Measurements from ENCODE around the gene DCAF5. TPM values are rescaled to one million over a fixed set of nuclear protein-coding genes. Genes with fewer than 3 reads are reported as not detected.

Gene DCAF5, protein sequence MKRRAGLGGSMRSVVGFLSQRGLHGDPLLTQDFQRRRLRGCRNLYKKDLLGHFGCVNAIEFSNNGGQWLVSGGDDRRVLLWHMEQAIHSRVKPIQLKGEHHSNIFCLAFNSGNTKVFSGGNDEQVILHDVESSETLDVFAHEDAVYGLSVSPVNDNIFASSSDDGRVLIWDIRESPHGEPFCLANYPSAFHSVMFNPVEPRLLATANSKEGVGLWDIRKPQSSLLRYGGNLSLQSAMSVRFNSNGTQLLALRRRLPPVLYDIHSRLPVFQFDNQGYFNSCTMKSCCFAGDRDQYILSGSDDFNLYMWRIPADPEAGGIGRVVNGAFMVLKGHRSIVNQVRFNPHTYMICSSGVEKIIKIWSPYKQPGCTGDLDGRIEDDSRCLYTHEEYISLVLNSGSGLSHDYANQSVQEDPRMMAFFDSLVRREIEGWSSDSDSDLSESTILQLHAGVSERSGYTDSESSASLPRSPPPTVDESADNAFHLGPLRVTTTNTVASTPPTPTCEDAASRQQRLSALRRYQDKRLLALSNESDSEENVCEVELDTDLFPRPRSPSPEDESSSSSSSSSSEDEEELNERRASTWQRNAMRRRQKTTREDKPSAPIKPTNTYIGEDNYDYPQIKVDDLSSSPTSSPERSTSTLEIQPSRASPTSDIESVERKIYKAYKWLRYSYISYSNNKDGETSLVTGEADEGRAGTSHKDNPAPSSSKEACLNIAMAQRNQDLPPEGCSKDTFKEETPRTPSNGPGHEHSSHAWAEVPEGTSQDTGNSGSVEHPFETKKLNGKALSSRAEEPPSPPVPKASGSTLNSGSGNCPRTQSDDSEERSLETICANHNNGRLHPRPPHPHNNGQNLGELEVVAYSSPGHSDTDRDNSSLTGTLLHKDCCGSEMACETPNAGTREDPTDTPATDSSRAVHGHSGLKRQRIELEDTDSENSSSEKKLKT
- 39.6 TPM for polyA plus RNA-seq (2013, experiment 1 of 2)
- 39.8 TPM for polyA plus RNA-seq (2013, experiment 2 of 2)

DNA sequence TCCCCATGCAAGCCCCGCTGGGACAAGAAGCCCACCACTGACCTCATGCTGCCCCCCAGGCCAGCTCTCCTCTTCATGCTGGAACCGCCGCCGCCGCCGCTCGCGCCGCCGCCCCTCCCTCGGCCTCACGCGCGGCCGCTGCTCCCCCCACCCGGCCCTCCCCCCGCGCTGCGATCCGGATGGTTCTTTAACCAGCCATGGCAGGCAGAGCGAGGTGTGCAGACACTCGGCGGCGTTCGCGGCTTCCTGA, at the start of gene DCAF5:
DCAF5 (minus strand) TSS at position 218 of the 250 bp plus-strand sequence; CDS start at position 77, 141 bp downstream.
- Histone ChIP-seq H2BK15ac (ENCODE audit: low read length) (peak within 1 kb of the TSS; percentile 81), H4K91ac (ENCODE audit: low read depth, low read length, poor library complexity) (no peak within 1 kb of the TSS), H3K4me3 (ENCODE audit: low read length in 2 of 2) (peak within 1 kb of the TSS; percentile 86 to 87), H3K4me2 (ENCODE audit: insufficient read depth, low read length, poor library complexity, severe bottlenecking) (peak within 1 kb of the TSS; percentile 74), H3K79me1 (ENCODE audit: low read depth, low read length) (peaks cover 3% of the 10 kb centered on the region), H2AFZ (ENCODE audit: low read length) (peak within 1 kb of the TSS; percentile 95), H2BK120ac (ENCODE audit: low read depth, low read length) (peak within 1 kb of the TSS; percentile 95), H2AK5ac (ENCODE audit: low read depth, low read length) (peak within 1 kb of the TSS; percentile 73), H3K18ac (ENCODE audit: low read length) (peak within 1 kb of the TSS; percentile 97), H2BK5ac (ENCODE audit: low read length) (peak within 1 kb of the TSS; percentile 97), H3K23ac (ENCODE audit: low read depth, low read length, poor library complexity) (peak within 1 kb of the TSS; percentile 86), H3K9me3 (replicated peaks in 1 of 2; ENCODE audit: control insufficient read depth in 2 of 2, insufficient read depth in 1 of 2, low read depth in 1 of 2, low read length in 2 of 2) (no peaks in the 10 kb centered on the region), H4K8ac (ENCODE audit: low read depth, low read length) (peak within 1 kb of the TSS; percentile 72), H3K14ac (ENCODE audit: low read length) (peak within 1 kb of the TSS; percentile 91), H3K4ac (ENCODE audit: low read length) (no peak within 1 kb of the TSS), H3K9ac (ENCODE audit: low read depth, low read length, poor library complexity) (peak within 1 kb of the TSS; percentile 89), H3K4me1 (ENCODE audit: control insufficient read depth in 2 of 2, insufficient read depth in 1 of 2, low read depth in 1 of 2, low read length in 2 of 2) (peaks cover 1 to 5% of the 10 kb centered on the region in 2 donors), H3K27me3 (ENCODE audit: control insufficient read depth in 3 of 3, insufficient read depth in 3 of 3, low read depth in 1 of 3, low read length in 3 of 3) (peaks cover 0 to 3% (median 0%) of the 10 kb centered on the region in 3 experiments), H2BK12ac (ENCODE audit: low read length) (no peak within 1 kb of the TSS), H3K27ac (replicated peaks; ENCODE audit: low read length) (peak within 1 kb of the TSS; percentile 97), H3K36me3 (replicated peaks in 1 of 2; ENCODE audit: control insufficient read depth in 2 of 2, insufficient read depth in 2 of 2, low read length in 2 of 2) (peaks cover 2 to 29% of the 10 kb centered on the region in 2 donors)
- DNase-seq (ENCODE audit: low spot score), result no peak
- no CpG with 5 or more reads among the region's 26 CpGs for WGBS, 2 donors (ENCODE audit: extremely low coverage in 2 of 2, insufficient read length in 2 of 2, insufficient replicate concordance in 1 of 2)

DNA sequence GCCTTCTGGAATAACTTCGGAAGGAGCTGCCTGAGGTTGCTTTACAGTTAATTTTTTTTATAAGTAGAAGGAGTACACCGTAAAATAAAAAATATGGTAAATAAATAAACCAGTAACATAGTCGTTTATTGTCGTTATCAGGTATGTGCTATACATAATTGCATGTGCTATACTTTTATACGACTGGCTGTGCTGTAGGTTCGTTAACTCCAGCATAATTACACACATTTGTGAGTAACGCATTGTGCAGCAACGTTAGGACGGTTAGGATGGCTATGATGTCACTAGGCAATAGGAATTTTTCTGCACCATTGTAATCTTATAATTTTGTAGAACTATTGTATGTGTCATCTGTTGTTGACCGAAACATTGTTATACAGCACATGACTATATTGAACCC, 46.9 kb upstream of the DCAF5 start:
- Histone ChIP-seq H3K27me3 (ENCODE audit: control insufficient read depth in 3 of 3, insufficient read depth in 3 of 3, low read depth in 1 of 3, low read length in 3 of 3) (no peaks in the 10 kb centered on the region), H4K8ac (ENCODE audit: low read depth, low read length) (no peak overlapping the region), H3K27ac (replicated peaks; ENCODE audit: low read length) (no peak overlapping the region), H3K4me1 (ENCODE audit: control insufficient read depth in 2 of 2, insufficient read depth in 1 of 2, low read depth in 1 of 2, low read length in 2 of 2) (no peaks in the 10 kb centered on the region), H3K4ac (ENCODE audit: low read length) (no peak overlapping the region), H2AFZ (ENCODE audit: low read length) (no peak overlapping the region), H3K79me1 (ENCODE audit: low read depth, low read length) (no peaks in the 10 kb centered on the region), H3K4me3 (ENCODE audit: low read length in 2 of 2) (no peak overlapping the region), H3K36me3 (replicated peaks in 1 of 2; ENCODE audit: control insufficient read depth in 2 of 2, insufficient read depth in 2 of 2, low read length in 2 of 2) (no peaks in the 10 kb centered on the region), H3K23ac (ENCODE audit: low read depth, low read length, poor library complexity) (no peak overlapping the region), H4K91ac (ENCODE audit: low read depth, low read length, poor library complexity) (no peak overlapping the region), H3K18ac (ENCODE audit: low read length) (no peak overlapping the region), H3K14ac (ENCODE audit: low read length) (no peak overlapping the region), H2BK15ac (ENCODE audit: low read length) (no peak overlapping the region), H2BK12ac (ENCODE audit: low read length) (no peak overlapping the region), H3K4me2 (ENCODE audit: insufficient read depth, low read length, poor library complexity, severe bottlenecking) (no peak overlapping the region), H3K9ac (ENCODE audit: low read depth, low read length, poor library complexity) (no peak overlapping the region), H2BK120ac (ENCODE audit: low read depth, low read length) (no peak overlapping the region), H3K9me3 (replicated peaks in 1 of 2; ENCODE audit: control insufficient read depth in 2 of 2, insufficient read depth in 1 of 2, low read depth in 1 of 2, low read length in 2 of 2) (no peaks in the 10 kb centered on the region), H2AK5ac (ENCODE audit: low read depth, low read length) (no peak overlapping the region), H2BK5ac (ENCODE audit: low read length) (no peak overlapping the region)
- no peak for DNase-seq (ENCODE audit: low spot score)
- no CpG with 5 or more reads among the region's 10 CpGs for WGBS, 2 donors (ENCODE audit: extremely low coverage in 2 of 2, insufficient read length in 2 of 2, insufficient replicate concordance in 1 of 2)

DNA sequence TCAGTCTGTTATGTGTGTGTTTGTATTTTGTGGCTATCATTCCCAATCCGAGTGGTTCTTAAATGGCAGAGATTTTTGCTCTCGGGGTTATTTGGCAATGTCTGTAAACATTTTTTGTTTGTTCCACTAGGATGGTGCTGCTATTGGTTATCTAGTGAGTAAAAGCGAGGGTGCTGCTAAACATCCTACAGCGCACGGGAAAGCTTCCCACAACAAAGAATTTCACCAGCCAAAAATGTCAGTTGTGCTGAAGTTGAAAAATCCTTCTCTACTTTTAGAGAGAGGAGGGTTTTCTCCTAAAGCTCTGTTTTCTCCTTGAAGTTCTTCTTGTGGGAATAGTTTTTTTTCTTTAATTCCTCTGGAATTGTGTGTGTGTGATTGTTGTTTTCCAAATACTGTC, 40.8 kb upstream of the DCAF5 start:
- WGBS, 2 donors (ENCODE audit: extremely low coverage in 2 of 2, insufficient read length in 2 of 2, insufficient replicate concordance in 1 of 2), result no CpG with 5 or more reads among the region's 5 CpGs

More for the DNA sequence above, 40.8 kb upstream of the DCAF5 start:
- no peak for DNase-seq (ENCODE audit: low spot score)
- H2BK15ac ChIP-seq (ENCODE audit: low read length), result no peak overlapping the region
- H2BK120ac ChIP-seq (ENCODE audit: low read depth, low read length), result no peak overlapping the region
- no peak overlapping the region for H2AK5ac ChIP-seq (ENCODE audit: low read depth, low read length)
- H3K27ac ChIP-seq (replicated peaks; ENCODE audit: low read length), result no peak overlapping the region
- H3K4me2 ChIP-seq (ENCODE audit: insufficient read depth, low read length, poor library complexity, severe bottlenecking), result no peak overlapping the region
- H3K27me3 ChIP-seq (ENCODE audit: control insufficient read depth in 3 of 3, insufficient read depth in 3 of 3, low read depth in 1 of 3, low read length in 3 of 3), result no peaks in the 10 kb centered on the region
- H3K9me3 ChIP-seq (replicated peaks in 1 of 2; ENCODE audit: control insufficient read depth in 2 of 2, insufficient read depth in 1 of 2, low read depth in 1 of 2, low read length in 2 of 2), result no peaks in the 10 kb centered on the region
- no peak overlapping the region for H3K4me3 ChIP-seq (ENCODE audit: low read length in 2 of 2)
- no peaks in the 10 kb centered on the region for H3K4me1 ChIP-seq (ENCODE audit: control insufficient read depth in 2 of 2, insufficient read depth in 1 of 2, low read depth in 1 of 2, low read length in 2 of 2)
- H3K23ac ChIP-seq (ENCODE audit: low read depth, low read length, poor library complexity), result no peak overlapping the region
- H3K4ac ChIP-seq (ENCODE audit: low read length), result no peak overlapping the region
- H3K9ac ChIP-seq (ENCODE audit: low read depth, low read length, poor library complexity), result no peak overlapping the region
- no peak overlapping the region for H3K14ac ChIP-seq (ENCODE audit: low read length)
- H2AFZ ChIP-seq (ENCODE audit: low read length), result no peak overlapping the region
- no peak overlapping the region for H2BK5ac ChIP-seq (ENCODE audit: low read length)
- no peak overlapping the region for H4K91ac ChIP-seq (ENCODE audit: low read depth, low read length, poor library complexity)
- H4K8ac ChIP-seq (ENCODE audit: low read depth, low read length), result no peak overlapping the region
- H3K36me3 ChIP-seq (replicated peaks in 1 of 2; ENCODE audit: control insufficient read depth in 2 of 2, insufficient read depth in 2 of 2, low read length in 2 of 2), result no peaks in the 10 kb centered on the region
- H3K18ac ChIP-seq (ENCODE audit: low read length), result no peak overlapping the region
- H2BK12ac ChIP-seq (ENCODE audit: low read length), result no peak overlapping the region
- H3K79me1 ChIP-seq (ENCODE audit: low read depth, low read length), result no peaks in the 10 kb centered on the region

Measured in neuronal stem cell (in vitro differentiated cells).